H7 (cell line): ENCODE data around the gene MED31. TPM values are rescaled to one million over a fixed set of nuclear protein-coding genes. Genes with fewer than 3 reads are reported as not detected.

Experiments
- DNase-seq: peaks from one replicate; pipeline ENCODE4 v3.0.0; 2012
- H3K27me3 ChIP-seq: 2 replicates; pipeline ENCODE4 v1.6.0; 2011; ENCODE audit warnings: mild to moderate bottlenecking, low read length; ENCODE audit not compliant: control insufficient read depth, insufficient read depth
- H3K36me3 ChIP-seq: replicated peaks from 2 replicates; pipeline ENCODE4 v1.5.1; 2011; ENCODE audit warnings: low read length; ENCODE audit not compliant: control insufficient read depth, insufficient read depth
- H3K4me3 ChIP-seq: 2 replicates; pipeline ENCODE4 v1.5.1; 2011; ENCODE audit warnings: low read depth, mild to moderate bottlenecking, control low read depth, low read length, moderate library complexity; ENCODE audit not compliant: insufficient read depth
- total RNA-seq: library from RNA; depleted of rRNA; stranded (reverse); fragments of >200 nt; shearing (Covaris generic); gene quantifications from 2 replicates; pipeline ENCODE4 v1.2.3, GENCODE V29; 2014

The MED31 gene
- total RNA-seq, 1 experiment from 2014 or later = 3.9 TPM

- DNase-seq = no peak
- H3K4me3 ChIP-seq = no peak overlapping the region
- H3K36me3 ChIP-seq = no peaks in the 10 kb centered on the region
- H3K27me3 ChIP-seq = no peaks in the 10 kb centered on the region
Measured at GRCh38 chr17:6683730-6684459, 32.5 kb upstream of the MED31 start.

- H3K27me3 ChIP-seq = no peaks in the 10 kb centered on the region
- no peaks in the 10 kb centered on the region for H3K36me3 ChIP-seq
- H3K4me3 ChIP-seq = no peak overlapping the region
- DNase-seq = no peak
Measured at GRCh38 chr17:6683081-6683684, 31.8 kb upstream of the MED31 start.

- H3K36me3 ChIP-seq = no peaks in the 10 kb centered on the region
- H3K4me3 ChIP-seq = no peak overlapping the region
- no peak for DNase-seq
- H3K27me3 ChIP-seq = no peaks in the 10 kb centered on the region
Measured at GRCh38 chr17:6682339-6682738, 30.9 kb upstream of the MED31 start.

- Histone ChIP-seq H3K27me3 (no peaks in the 10 kb centered on the region), H3K4me3 (no peak overlapping the region)
- DNase-seq = no peak
Measured at GRCh38 chr17:6681671-6682070, 30.3 kb upstream of the MED31 start.

GRCh38 chr17:6681176-6681575 is 29.8 kb upstream of the MED31 start:
- no peak overlapping the region for H3K4me3 ChIP-seq
- DNase-seq = no peak
- H3K36me3 ChIP-seq = no peaks in the 10 kb centered on the region
- H3K27me3 ChIP-seq = no peaks in the 10 kb centered on the region

More at GRCh38 chr17:6681671-6682070, 30.3 kb upstream of the MED31 start:
- H3K36me3 ChIP-seq = no peaks in the 10 kb centered on the region

- no peak overlapping the region for H3K4me3 ChIP-seq
Measured at GRCh38 chr17:6679241-6679640, 27.8 kb upstream of the MED31 start.

GRCh38 chr17:6677946-6678345 is 26.5 kb upstream of the MED31 start:
- DNase-seq = no peak
- no peak overlapping the region for H3K4me3 ChIP-seq
- no peaks in the 10 kb centered on the region for H3K27me3 ChIP-seq
- H3K36me3 ChIP-seq = no peaks in the 10 kb centered on the region

More at GRCh38 chr17:6679241-6679640, 27.8 kb upstream of the MED31 start:
- Histone ChIP-seq H3K27me3 (no peaks in the 10 kb centered on the region), H3K36me3 (no peaks in the 10 kb centered on the region)
- DNase-seq = no peak

GRCh38 chr17:6677158-6677831 is 25.9 kb upstream of the MED31 start:
- H3K27me3 ChIP-seq = no peaks in the 10 kb centered on the region
- DNase-seq = peak; percentile 59
- H3K4me3 ChIP-seq = no peak overlapping the region
- no peaks in the 10 kb centered on the region for H3K36me3 ChIP-seq

GRCh38 chr17:6676802-6677157 is 25.4 kb upstream of the MED31 start:
- Histone ChIP-seq H3K36me3 (no peaks in the 10 kb centered on the region), H3K27me3 (no peaks in the 10 kb centered on the region), H3K4me3 (no peak overlapping the region)
- no peak for DNase-seq

GRCh38 chr17:6675201-6675825 is 23.9 kb upstream of the MED31 start:
- DNase-seq = no peak
- no peak overlapping the region for H3K4me3 ChIP-seq
- no peaks in the 10 kb centered on the region for H3K36me3 ChIP-seq
- no peaks in the 10 kb centered on the region for H3K27me3 ChIP-seq

- no peaks in the 10 kb centered on the region for H3K36me3 ChIP-seq
- no peak overlapping the region for H3K4me3 ChIP-seq
- no peak for DNase-seq
- H3K27me3 ChIP-seq = no peaks in the 10 kb centered on the region
Measured at GRCh38 chr17:6674586-6674985, 23.2 kb upstream of the MED31 start.

- DNase-seq = no peak
- Histone ChIP-seq H3K36me3 (no peaks in the 10 kb centered on the region), H3K27me3 (no peaks in the 10 kb centered on the region; the same call in 1 of the 2 replicates), H3K4me3 (no peak overlapping the region)
Measured at GRCh38 chr17:6671431-6671830, 20.0 kb upstream of the MED31 start.

GRCh38 chr17:6670999-6671398 is 19.6 kb upstream of the MED31 start:
- no peak for DNase-seq
- Histone ChIP-seq H3K4me3 (no peak overlapping the region), H3K36me3 (no peaks in the 10 kb centered on the region)

GRCh38 chr17:6670571-6670970 is 19.2 kb upstream of the MED31 start:
- no peak for DNase-seq
- Histone ChIP-seq H3K4me3 (no peak overlapping the region), H3K36me3 (no peaks in the 10 kb centered on the region), H3K27me3 (no peaks in the 10 kb centered on the region; the same call in 1 of the 2 replicates)

More at GRCh38 chr17:6670999-6671398, 19.6 kb upstream of the MED31 start:
- H3K27me3 ChIP-seq = no peaks in the 10 kb centered on the region; the same call in 1 of the 2 replicates
